MM.1S (cell line): Measurements from ENCODE around the gene CD82.

Experiments
- DNase-seq: peaks from one replicate; pipeline ENCODE4 v3.0.0-alpha.2; 2015
- H2AFZ ChIP-seq: fragments of 300-600 bp; sonication (generic); 2 replicates; pipeline ENCODE4 v1.6.0; 2016; ENCODE audit warnings: antibody characterized with exemption, low read length
- H3F3A ChIP-seq: fragments of 300-600 bp; sonication (generic); 2 replicates; pipeline ENCODE4 v1.6.1; 2016; ENCODE audit warnings: mild to moderate bottlenecking, antibody characterized with exemption, low read length, moderate library complexity, mixed read lengths; ENCODE audit not compliant: insufficient read depth
- H3K27ac ChIP-seq: fragments of 300-600 bp; sonication (generic); 2 replicates; pipeline ENCODE4 v1.5.1; 2016; ENCODE audit warnings: mild to moderate bottlenecking, low read length
- H3K27me3 ChIP-seq: fragments of 300-600 bp; sonication (generic); replicated peaks from 2 replicates; pipeline ENCODE4 v1.6.0; 2016; ENCODE audit warnings: low read length; ENCODE audit not compliant: insufficient read depth
- H3K36me3 ChIP-seq: fragments of 300-600 bp; sonication (generic); replicated peaks from 2 replicates; pipeline ENCODE4 v1.6.1; 2016; ENCODE audit warnings: mild to moderate bottlenecking, low read length, mixed read lengths; ENCODE audit not compliant: insufficient read depth
- H3K4me1 ChIP-seq: fragments of 300-600 bp; sonication (generic); 2 replicates; pipeline ENCODE4 v1.6.1; 2016; ENCODE audit warnings: low read length, mixed read lengths
- H3K4me2 ChIP-seq: fragments of 300-600 bp; sonication (generic); 2 replicates; pipeline ENCODE4 v1.6.0; 2016; ENCODE audit warnings: low read depth, low read length
- H3K4me3 ChIP-seq: fragments of 300-600 bp; sonication (generic); 2 replicates; pipeline ENCODE4 v1.5.1; 2016; ENCODE audit warnings: low read length, mixed read lengths
- H3K79me2 ChIP-seq: fragments of 300-600 bp; sonication (generic); 2 replicates; pipeline ENCODE4 v1.6.1; 2016; ENCODE audit warnings: mixed run types, low read length, mixed read lengths
- H3K9ac ChIP-seq: fragments of 300-600 bp; sonication (generic); 2 replicates; pipeline ENCODE4 v1.6.1; 2016; ENCODE audit warnings: low read length, mixed read lengths
- H3K9me2 ChIP-seq: fragments of 300-600 bp; sonication (generic); replicated peaks from 2 replicates; pipeline ENCODE4 v1.6.1; 2016; ENCODE audit warnings: mild to moderate bottlenecking, low read length, mixed read lengths; ENCODE audit not compliant: insufficient read depth
- H3K9me3 ChIP-seq: fragments of 300-600 bp; sonication (generic); replicated peaks from 2 replicates; pipeline ENCODE4 v1.6.1; 2016; ENCODE audit warnings: mild to moderate bottlenecking, low read length, mixed read lengths; ENCODE audit not compliant: insufficient read depth
- H4K20me1 ChIP-seq: fragments of 300-600 bp; sonication (generic); 2 replicates; pipeline ENCODE4 v1.6.1; 2016; ENCODE audit warnings: mild to moderate bottlenecking, low read length, moderate library complexity, mixed read lengths; ENCODE audit not compliant: insufficient read depth
- EZH2 ChIP-seq: fragments of 300-600 bp; sonication (generic); optimal IDR thresholded peaks from 2 replicates; pipeline ENCODE3; 2017; ENCODE audit warnings: low read depth, mild to moderate bottlenecking, antibody characterized with exemption, low read length, mixed read lengths
- EZH2phosphoT487 ChIP-seq: fragments of 300-600 bp; sonication (generic); IDR thresholded peaks from 2 replicates; pipeline ENCODE4 v1.6.1; 2018; ENCODE audit warnings: antibody characterized with exemption, low read length
- TF ChIP-seq, protein P1 (sequence below): fragments of 300-600 bp; sonication (generic); IDR thresholded peaks from 2 replicates; pipeline ENCODE4 v1.5.1; 2016; ENCODE audit warnings: antibody characterized with exemption, low read length, mixed read lengths

Gene CD82

DNA sequence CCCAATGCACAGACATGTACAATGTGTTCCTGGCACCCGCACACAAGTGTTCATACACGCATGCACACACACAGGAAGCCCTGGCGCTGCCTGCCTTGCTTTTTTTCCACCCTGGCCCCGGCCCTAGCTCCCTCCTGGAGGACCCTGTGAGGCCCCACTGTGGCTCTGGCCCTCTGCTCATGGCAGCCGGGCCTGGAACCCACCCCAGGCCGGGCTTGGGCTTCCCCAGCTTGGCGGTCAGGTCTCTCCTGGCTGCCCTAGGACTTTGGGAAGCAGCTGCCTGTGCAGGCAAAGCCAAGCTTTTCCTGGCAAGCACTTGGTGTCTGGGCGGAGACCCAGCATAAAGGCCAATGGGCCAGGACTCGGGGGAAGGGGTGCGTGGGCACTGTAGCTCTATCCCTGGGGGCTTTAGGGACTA is 30.5 kb downstream of the CD82 start:
- DNase-seq: no peak
- peak overlapping the region; percentile 84 for H3K4me2 ChIP-seq
- no peaks in the 10 kb centered on the region for H3K9me2 ChIP-seq
- H3K36me3 ChIP-seq: no peaks in the 10 kb centered on the region
- H2AFZ ChIP-seq: peak overlapping the region; percentile 72
- peaks cover 30% of the 10 kb centered on the region for H3K4me1 ChIP-seq
- peak overlapping the region; percentile 95 for H3K27ac ChIP-seq
- no peaks in the 10 kb centered on the region for H3K27me3 ChIP-seq
- H3K9me3 ChIP-seq: no peaks in the 10 kb centered on the region
- H3K4me3 ChIP-seq: peak overlapping the region; percentile 38; the same call in 1 of the 2 replicates
- H4K20me1 ChIP-seq: no peaks in the 10 kb centered on the region
- H3K9ac ChIP-seq: peak overlapping the region; percentile 66
- H3F3A ChIP-seq: peaks cover 12% of the 10 kb centered on the region
- peaks cover 15% of the 10 kb centered on the region; the same call in 1 of the 2 replicates for H3K79me2 ChIP-seq
- no peak for TF ChIP-seq EZH2
- no peak for TF ChIP-seq EZH2phosphoT487
- TF ChIP-seq, protein P1, sequence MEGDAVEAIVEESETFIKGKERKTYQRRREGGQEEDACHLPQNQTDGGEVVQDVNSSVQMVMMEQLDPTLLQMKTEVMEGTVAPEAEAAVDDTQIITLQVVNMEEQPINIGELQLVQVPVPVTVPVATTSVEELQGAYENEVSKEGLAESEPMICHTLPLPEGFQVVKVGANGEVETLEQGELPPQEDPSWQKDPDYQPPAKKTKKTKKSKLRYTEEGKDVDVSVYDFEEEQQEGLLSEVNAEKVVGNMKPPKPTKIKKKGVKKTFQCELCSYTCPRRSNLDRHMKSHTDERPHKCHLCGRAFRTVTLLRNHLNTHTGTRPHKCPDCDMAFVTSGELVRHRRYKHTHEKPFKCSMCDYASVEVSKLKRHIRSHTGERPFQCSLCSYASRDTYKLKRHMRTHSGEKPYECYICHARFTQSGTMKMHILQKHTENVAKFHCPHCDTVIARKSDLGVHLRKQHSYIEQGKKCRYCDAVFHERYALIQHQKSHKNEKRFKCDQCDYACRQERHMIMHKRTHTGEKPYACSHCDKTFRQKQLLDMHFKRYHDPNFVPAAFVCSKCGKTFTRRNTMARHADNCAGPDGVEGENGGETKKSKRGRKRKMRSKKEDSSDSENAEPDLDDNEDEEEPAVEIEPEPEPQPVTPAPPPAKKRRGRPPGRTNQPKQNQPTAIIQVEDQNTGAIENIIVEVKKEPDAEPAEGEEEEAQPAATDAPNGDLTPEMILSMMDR: no peak

DNA sequence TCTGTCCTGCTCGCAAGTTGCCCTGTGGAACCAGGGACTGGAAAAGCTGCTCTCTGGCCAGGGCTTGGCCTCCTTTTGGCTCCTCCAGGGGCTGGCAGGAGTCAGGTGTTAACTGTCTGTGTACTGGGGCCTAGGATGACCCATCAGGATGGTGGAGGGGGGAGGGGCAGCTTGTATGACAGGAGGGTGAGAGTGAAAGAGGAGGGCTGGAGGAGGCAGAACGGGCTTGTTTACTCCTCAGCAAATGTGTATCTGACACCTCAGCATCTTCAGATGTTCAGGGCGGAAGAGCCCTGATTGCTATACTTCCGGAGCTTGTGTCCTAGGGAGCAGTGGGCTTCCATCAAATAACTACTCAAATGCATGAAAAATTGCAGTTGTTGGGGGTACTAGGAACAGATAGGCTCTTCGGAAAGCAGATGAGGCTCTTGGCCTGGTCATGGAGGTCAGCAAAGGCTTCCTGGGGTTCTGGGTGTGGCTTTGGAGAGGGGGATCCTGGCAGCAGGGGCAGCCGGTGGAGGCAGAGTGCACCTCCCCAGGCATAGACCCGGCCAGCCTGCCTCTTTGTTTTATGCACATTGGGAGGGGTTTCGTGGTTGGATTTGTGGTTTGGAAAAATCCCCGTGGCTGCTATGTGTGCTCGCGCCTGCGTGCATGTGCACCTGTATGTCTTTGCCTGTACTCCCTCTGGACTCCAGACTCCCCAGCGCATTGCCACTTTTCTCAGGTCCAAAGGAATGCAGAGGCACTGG is 31.2 kb downstream of the CD82 start:
- H3K4me2 ChIP-seq: peak overlapping the region; percentile 84
- H3K4me3 ChIP-seq: peak overlapping the region; percentile 38; the same call in 1 of the 2 replicates
- H2AFZ ChIP-seq: peak overlapping the region; percentile 72; the same call in 1 of the 2 replicates
- H3F3A ChIP-seq: peaks cover 12% of the 10 kb centered on the region
- H3K27ac ChIP-seq: peak overlapping the region; percentile 95
- peaks cover 30% of the 10 kb centered on the region for H3K4me1 ChIP-seq
- H3K9me3 ChIP-seq: no peaks in the 10 kb centered on the region
- no peaks in the 10 kb centered on the region for H4K20me1 ChIP-seq
- peak overlapping the region; percentile 66 for H3K9ac ChIP-seq
- no peaks in the 10 kb centered on the region for H3K9me2 ChIP-seq
- no peaks in the 10 kb centered on the region for H3K36me3 ChIP-seq
- H3K79me2 ChIP-seq: peaks cover 15% of the 10 kb centered on the region; the same call in 1 of the 2 replicates
- H3K27me3 ChIP-seq: no peaks in the 10 kb centered on the region
- DNase-seq: peak; percentile 93
- TF ChIP-seq, protein P1: no peak
- TF ChIP-seq EZH2 (no peak), EZH2phosphoT487 (no peak)

DNA sequence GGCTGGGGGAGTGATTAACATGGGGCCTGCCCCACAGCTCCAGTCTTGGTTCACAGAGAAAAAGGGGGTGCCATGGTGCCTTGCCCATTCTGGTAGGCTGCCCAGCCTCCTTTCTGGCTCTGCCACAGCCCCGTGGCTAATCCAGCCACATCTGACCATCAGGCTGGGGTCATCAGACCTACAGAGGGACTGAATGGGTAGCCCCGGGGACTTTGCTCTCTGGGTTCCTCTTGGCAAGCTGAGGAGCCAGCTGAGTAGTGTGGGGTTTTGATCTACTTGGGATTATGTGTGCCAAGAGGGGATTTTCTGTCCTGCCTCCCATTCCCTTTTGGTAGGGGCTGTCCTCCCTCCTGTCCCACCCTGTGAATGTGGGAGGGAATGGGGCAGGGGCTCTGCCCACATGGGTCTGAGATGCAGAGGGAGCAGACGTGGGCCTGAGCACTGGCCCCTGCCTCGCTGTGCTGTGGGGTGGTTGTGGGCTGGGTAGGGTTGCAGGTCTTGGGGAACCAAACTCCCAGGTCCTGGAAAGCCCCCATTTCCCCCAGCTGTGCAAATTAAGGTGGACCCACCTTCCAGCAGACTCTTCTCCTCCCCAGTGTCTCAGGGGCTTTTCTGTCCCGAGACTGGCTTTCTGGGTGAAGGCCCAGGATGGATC is 32.0 kb downstream of the CD82 start:
- peaks cover 12% of the 10 kb centered on the region for H3F3A ChIP-seq
- peak overlapping the region; percentile 66; the same call in 1 of the 2 replicates for H3K9ac ChIP-seq
- peak; percentile 33 for DNase-seq
- H4K20me1 ChIP-seq: no peaks in the 10 kb centered on the region
- H2AFZ ChIP-seq: peak overlapping the region; percentile 72; the same call in 1 of the 2 replicates
- peaks cover 30% of the 10 kb centered on the region for H3K4me1 ChIP-seq
- H3K9me2 ChIP-seq: no peaks in the 10 kb centered on the region
- H3K27me3 ChIP-seq: no peaks in the 10 kb centered on the region
- H3K9me3 ChIP-seq: no peaks in the 10 kb centered on the region
- H3K79me2 ChIP-seq: peaks cover 15% of the 10 kb centered on the region; the same call in 1 of the 2 replicates
- H3K27ac ChIP-seq: peak overlapping the region; percentile 95; the same call in 1 of the 2 replicates
- no peaks in the 10 kb centered on the region for H3K36me3 ChIP-seq
- no peak for TF ChIP-seq EZH2phosphoT487
- TF ChIP-seq EZH2: no peak
- TF ChIP-seq, protein P1: no peak
- H3K4me3 ChIP-seq: no peak overlapping the region
- H3K4me2 ChIP-seq: peak overlapping the region; percentile 84; the same call in 1 of the 2 replicates
